DOHH2 (cell line): ENCODE data around the gene PLXNC1.

Source experiments
- H3F3A ChIP-seq: fragments of 200-600 bp; sonication (generic), shearing (Covaris generic); 2 replicates; pipeline ENCODE4 v1.6.0; 2016; ENCODE audit warnings: antibody characterized with exemption, mild to moderate bottlenecking; ENCODE audit not compliant: control insufficient read depth, insufficient read depth
- H3K27ac ChIP-seq: fragments of 200-600 bp; sonication (generic); 2 replicates; pipeline ENCODE4 v1.5.1; 2014; ENCODE audit warnings: low read depth, mild to moderate bottlenecking, low read length, moderate library complexity
- H3K27me3 ChIP-seq: fragments of 200-600 bp; sonication (generic); 2 replicates; pipeline ENCODE4 v1.6.1; 2014; ENCODE audit warnings: mild to moderate bottlenecking, low read length, mixed read lengths; ENCODE audit not compliant: control insufficient read depth
- H3K36me3 ChIP-seq: fragments of 200-600 bp; sonication (generic); 2 replicates; pipeline ENCODE4 v1.6.1; 2014; ENCODE audit warnings: mild to moderate bottlenecking, low read length, moderate library complexity, mixed read lengths; ENCODE audit not compliant: control insufficient read depth
- H3K4me1 ChIP-seq: fragments of 200-600 bp; sonication (generic); 2 replicates; pipeline ENCODE4 v1.6.1; 2014; ENCODE audit warnings: mild to moderate bottlenecking, low read length, mixed read lengths; ENCODE audit not compliant: control insufficient read depth
- H3K4me2 ChIP-seq: fragments of 200-600 bp; sonication (generic); 2 replicates; pipeline ENCODE4 v1.6.0; 2014; ENCODE audit warnings: mild to moderate bottlenecking, low read length, moderate library complexity
- H3K4me3 ChIP-seq: fragments of 200-600 bp; sonication (generic); 2 replicates; pipeline ENCODE4 v1.5.1; 2014; ENCODE audit warnings: mild to moderate bottlenecking, low read length, mixed read lengths
- H3K79me2 ChIP-seq: fragments of 200-600 bp; sonication (generic); 2 replicates; pipeline ENCODE4 v1.6.1; 2014; ENCODE audit warnings: mild to moderate bottlenecking, low read length, mixed read lengths; ENCODE audit not compliant: control insufficient read depth
- H3K9me2 ChIP-seq: fragments of 200-600 bp; sonication (generic); replicated peaks from 2 replicates; pipeline ENCODE4 v1.6.1; 2014; ENCODE audit warnings: mild to moderate bottlenecking, low read length, mixed read lengths; ENCODE audit not compliant: control insufficient read depth
- H3K9me3 ChIP-seq: fragments of 200-600 bp; sonication (generic); 2 replicates; pipeline ENCODE4 v1.6.1; 2014; ENCODE audit warnings: antibody characterized with exemption, low read length, mixed read lengths; ENCODE audit not compliant: control insufficient read depth, insufficient read depth
- H4K20me1 ChIP-seq: fragments of 200-600 bp; sonication (generic); 2 replicates; pipeline ENCODE4 v1.6.0; 2014; ENCODE audit warnings: low read depth, mild to moderate bottlenecking, antibody characterized with exemption, low read length, moderate library complexity; ENCODE audit not compliant: control insufficient read depth, insufficient read depth
- CTCF ChIP-seq: fragments of 200-600 bp; sonication (generic); IDR thresholded peaks from one replicate; pipeline ENCODE4 v1.5.1; 2014; ENCODE audit warnings: antibody characterized with exemption, mild to moderate bottlenecking, low read depth, low read length; ENCODE audit not compliant: poor library complexity, severe bottlenecking
- EZH2phosphoT487 ChIP-seq: fragments of 200-600 bp; sonication (generic); IDR thresholded peaks from 2 replicates; pipeline ENCODE4 v1.6.1; 2017; ENCODE audit warnings: borderline replicate concordance, mild to moderate bottlenecking, antibody characterized with exemption, low read length, moderate library complexity, mixed read lengths

The PLXNC1 gene

GRCh38 chr12:94157181-94157580 lies 8.8 kb downstream of the PLXNC1 start:
- H3K27ac ChIP-seq = peak overlapping the region; percentile 47
- no peaks in the 10 kb centered on the region for H3K79me2 ChIP-seq
- H3K9me2 ChIP-seq = no peaks in the 10 kb centered on the region
- H3K27me3 ChIP-seq = peaks cover 12% of the 10 kb centered on the region
- TF ChIP-seq CTCF = no peak
- TF ChIP-seq EZH2phosphoT487 = no peak
- peaks cover 5% of the 10 kb centered on the region for H3F3A ChIP-seq
- H4K20me1 ChIP-seq = no peaks in the 10 kb centered on the region
- H3K36me3 ChIP-seq = no peaks in the 10 kb centered on the region
- H3K4me2 ChIP-seq = peak overlapping the region; percentile 81
- no peaks in the 10 kb centered on the region for H3K9me3 ChIP-seq
- H3K4me1 ChIP-seq = peaks cover 43% of the 10 kb centered on the region
- H3K4me3 ChIP-seq = peak overlapping the region; percentile 64

GRCh38 chr12:94157981-94158411 lies 9.6 kb downstream of the PLXNC1 start:
- TF ChIP-seq CTCF (no peak), EZH2phosphoT487 (no peak)
- Histone ChIP-seq H3K79me2 (no peaks in the 10 kb centered on the region), H3K4me3 (peak overlapping the region; percentile 64), H3K9me2 (no peaks in the 10 kb centered on the region), H3K4me1 (peaks cover 35% of the 10 kb centered on the region), H4K20me1 (no peaks in the 10 kb centered on the region), H3K27ac (peak overlapping the region; percentile 47), H3K4me2 (peak overlapping the region; percentile 81), H3K27me3 (peaks cover 4% of the 10 kb centered on the region), H3K9me3 (no peaks in the 10 kb centered on the region), H3K36me3 (no peaks in the 10 kb centered on the region), H3F3A (no peaks in the 10 kb centered on the region)

GRCh38 chr12:94158666-94159065 lies 10.3 kb downstream of the PLXNC1 start:
- Histone ChIP-seq H4K20me1 (no peaks in the 10 kb centered on the region), H3K9me2 (no peaks in the 10 kb centered on the region), H3K27me3 (0 out of 2 replicates have a peak, but pooled peaks cover 2% of the 10 kb centered on the region), H3K4me2 (peak overlapping the region; percentile 81), H3K79me2 (no peaks in the 10 kb centered on the region), H3F3A (no peaks in the 10 kb centered on the region), H3K27ac (peak overlapping the region; percentile 47), H3K36me3 (no peaks in the 10 kb centered on the region), H3K9me3 (no peaks in the 10 kb centered on the region), H3K4me3 (peak overlapping the region; percentile 64), H3K4me1 (peaks cover 34% of the 10 kb centered on the region)
- no peak for TF ChIP-seq CTCF
- no peak for TF ChIP-seq EZH2phosphoT487
